GM21717 (cell line): ENCODE measurements around the gene PRKG2.
A peak's percentile ranks its signal among the peaks of the same experiment; 100 is the strongest.

Experiments used
- ATAC-seq: cut with Tn5 transposase; IDR thresholded peaks from one replicate; pipeline ENCODE4 v1.9.1; 2021; ENCODE audit warnings: mild to moderate bottlenecking, moderate library complexity; ENCODE audit not compliant: unreplicated experiment

The PRKG2 gene

DNA sequence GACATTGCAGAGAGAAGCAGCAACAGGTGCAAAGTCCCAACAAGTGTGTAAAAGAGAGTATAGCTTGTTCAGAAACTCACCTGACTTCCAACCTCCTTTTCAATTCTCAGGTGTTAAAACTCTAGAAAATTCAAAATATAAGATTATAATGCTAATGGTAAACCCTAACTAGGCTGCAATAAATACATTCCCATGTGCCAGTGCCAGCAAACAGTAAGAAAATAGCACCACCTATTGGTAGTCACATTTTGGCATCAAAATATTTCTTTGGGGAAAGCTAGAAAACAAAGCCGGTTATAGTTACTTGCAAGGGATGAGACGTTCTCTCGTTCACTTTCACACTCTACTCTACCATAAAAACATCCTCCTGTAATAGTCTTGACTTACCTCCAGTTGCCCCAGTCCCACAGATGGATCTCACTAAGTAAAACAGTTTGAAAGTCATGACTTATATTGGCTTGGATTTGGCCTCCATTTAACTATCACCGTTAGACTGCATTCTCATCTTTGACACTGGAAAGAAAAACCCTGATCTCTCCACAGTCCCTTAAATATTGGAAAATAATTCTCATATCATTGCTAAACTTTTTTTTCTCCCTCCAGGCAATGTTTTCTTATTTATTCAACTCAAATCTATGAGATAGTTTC lies 174.9 kb downstream of the PRKG2 start:
- ATAC-seq: peak; percentile 56

DNA sequence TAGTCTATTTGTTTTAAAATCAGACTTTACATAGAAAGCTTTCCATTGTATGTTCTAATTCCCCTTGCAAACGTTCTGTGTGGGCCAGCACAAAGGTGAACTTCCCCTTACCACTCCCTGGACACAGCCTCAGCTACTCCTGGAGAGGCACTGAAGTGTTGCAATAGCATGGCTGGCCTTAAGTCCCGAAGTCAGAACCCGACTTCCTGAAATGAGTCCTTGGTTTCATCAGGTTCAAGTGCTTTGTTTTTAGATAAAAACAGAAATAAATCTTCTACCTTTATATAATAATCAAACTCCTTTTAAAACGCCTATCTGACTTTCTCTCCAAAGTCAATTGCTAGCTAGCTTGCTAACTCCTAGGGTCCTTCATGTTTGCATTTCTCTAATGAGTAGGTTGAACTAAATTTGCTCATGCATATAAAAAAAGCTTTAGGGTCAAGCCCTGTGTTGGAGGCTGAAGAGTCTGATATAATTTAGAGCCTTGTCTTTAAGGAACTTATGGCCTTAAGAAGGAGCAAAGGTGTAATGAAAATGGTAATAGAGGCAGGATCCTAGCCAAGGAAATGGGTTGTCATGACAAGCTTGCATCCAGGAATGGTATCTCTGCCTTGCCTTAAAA lies 175.6 kb downstream of the PRKG2 start:
- ATAC-seq: no peak

DNA sequence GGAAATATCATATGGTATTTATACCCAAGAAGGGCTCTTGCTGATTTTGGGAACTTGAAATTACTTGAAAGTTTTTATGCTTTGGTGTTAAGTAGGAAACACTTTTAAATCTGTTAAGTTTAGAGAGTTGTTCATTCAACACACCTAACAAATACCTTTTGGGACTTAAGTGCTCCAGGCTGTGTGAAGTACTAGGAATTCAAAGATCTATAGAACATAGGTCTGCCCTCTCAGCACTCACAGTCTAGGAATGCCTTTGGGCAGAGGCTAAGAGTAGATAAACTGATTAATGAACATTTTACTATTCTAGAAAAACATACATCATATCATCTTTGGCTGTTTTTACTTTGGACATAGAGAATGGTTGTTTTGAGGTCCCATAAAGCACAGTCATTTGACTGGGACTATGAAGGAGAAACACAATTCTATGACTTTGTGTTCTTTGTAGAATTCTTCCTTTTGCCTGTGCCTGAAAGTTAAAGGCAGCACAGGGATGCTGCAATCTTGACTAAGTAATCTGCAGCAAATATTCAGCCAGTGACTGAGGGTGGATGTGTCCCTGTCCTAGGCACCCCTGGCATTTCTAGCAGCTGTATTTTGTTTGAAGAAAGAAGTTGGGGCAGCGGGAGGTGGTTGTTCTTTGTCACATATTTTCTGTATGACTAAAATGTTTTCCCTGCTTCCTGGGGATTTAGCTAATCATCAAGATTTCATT lies 176.2 kb downstream of the PRKG2 start:
- ATAC-seq: no peak
